Mammary epithelial cell (primary cell): Measurements from ENCODE around the gene NHERF1.

Experiments used
- EZH2 ChIP-seq: IDR thresholded peaks from 2 replicates; pipeline ENCODE4 v1.6.1; 2012; ENCODE audit warnings: low read length, inconsistent platforms, borderline replicate concordance
- TF ChIP-seq, protein P1 (sequence below), 2 donors: IDR thresholded peaks in 1 of 2; conservative IDR thresholded peaks in 1 of 2; 2 replicates each; pipeline ENCODE4 v1.5.1; 2011 to 2012; ENCODE audit warnings: inconsistent platforms in 2 of 2, low read length in 2 of 2, mild to moderate bottlenecking in 2 of 2, control low read depth in 1 of 2, low read depth in 1 of 2; ENCODE audit not compliant: insufficient read depth in 1 of 2; ENCODE audit errors: extremely low read depth in 1 of 2

DNA sequence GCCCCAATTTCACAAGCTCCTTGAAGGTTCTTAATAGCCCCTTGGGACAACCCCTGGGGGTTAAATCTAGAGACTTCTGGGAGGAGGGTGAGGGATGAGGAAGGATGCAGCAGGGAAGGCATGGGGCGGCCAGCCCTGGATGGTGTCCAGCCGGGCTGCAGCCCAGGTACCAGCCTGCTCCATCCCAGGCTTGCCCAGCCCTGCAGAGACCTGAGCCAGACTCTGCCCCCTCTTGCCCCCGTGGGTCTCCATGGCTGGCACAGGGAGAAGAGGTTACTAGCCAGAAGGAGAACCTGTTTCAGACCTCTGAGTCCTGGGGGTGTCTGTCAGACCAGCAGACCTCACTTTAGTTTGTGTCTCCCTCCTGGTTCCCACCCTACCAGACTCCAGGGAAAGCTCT, 8.5 kb downstream of the NHERF1 start:
- TF ChIP-seq, protein P1, sequence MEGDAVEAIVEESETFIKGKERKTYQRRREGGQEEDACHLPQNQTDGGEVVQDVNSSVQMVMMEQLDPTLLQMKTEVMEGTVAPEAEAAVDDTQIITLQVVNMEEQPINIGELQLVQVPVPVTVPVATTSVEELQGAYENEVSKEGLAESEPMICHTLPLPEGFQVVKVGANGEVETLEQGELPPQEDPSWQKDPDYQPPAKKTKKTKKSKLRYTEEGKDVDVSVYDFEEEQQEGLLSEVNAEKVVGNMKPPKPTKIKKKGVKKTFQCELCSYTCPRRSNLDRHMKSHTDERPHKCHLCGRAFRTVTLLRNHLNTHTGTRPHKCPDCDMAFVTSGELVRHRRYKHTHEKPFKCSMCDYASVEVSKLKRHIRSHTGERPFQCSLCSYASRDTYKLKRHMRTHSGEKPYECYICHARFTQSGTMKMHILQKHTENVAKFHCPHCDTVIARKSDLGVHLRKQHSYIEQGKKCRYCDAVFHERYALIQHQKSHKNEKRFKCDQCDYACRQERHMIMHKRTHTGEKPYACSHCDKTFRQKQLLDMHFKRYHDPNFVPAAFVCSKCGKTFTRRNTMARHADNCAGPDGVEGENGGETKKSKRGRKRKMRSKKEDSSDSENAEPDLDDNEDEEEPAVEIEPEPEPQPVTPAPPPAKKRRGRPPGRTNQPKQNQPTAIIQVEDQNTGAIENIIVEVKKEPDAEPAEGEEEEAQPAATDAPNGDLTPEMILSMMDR (conservative IDR thresholded peaks at IDR 0.05 in 1 of 2, IDR thresholded peaks at IDR 0.05 in 1 of 2; ENCODE audit: extremely low read depth in 1 of 2, insufficient read depth in 1 of 2, low read depth in 1 of 2, low read length in 2 of 2) = no peak
- no peak for TF ChIP-seq EZH2
